Nephron (organoid): Measurements from ENCODE around the gene ANKRD39.

Experiments used
- H3K27ac Mint-ChIP-seq, 3 experiments: 2 replicates each; pipeline ENCODE4 v1.8.0; 2020; ENCODE audit warnings: mixed read lengths in 3 of 3, mild to moderate bottlenecking in 2 of 3, moderate library complexity in 1 of 3
- H3K27me3 Mint-ChIP-seq: 2 replicates; pipeline ENCODE4 v1.8.0; 2021; ENCODE audit warnings: low read depth, mild to moderate bottlenecking, moderate library complexity, mixed read lengths
- H3K36me3 Mint-ChIP-seq: 2 replicates; pipeline ENCODE4 v1.8.0; 2020; ENCODE audit warnings: low read depth, mixed read lengths
- H3K4me1 Mint-ChIP-seq: 2 replicates; pipeline ENCODE4 v1.8.0; 2020; ENCODE audit warnings: mixed read lengths
- H3K4me3 Mint-ChIP-seq, 3 experiments: 2 replicates each; pipeline ENCODE4 v1.8.0; 2020; ENCODE audit warnings: mild to moderate bottlenecking in 3 of 3, mixed read lengths in 3 of 3, moderate library complexity in 2 of 3
- H3K9me3 Mint-ChIP-seq: 2 replicates; pipeline ENCODE4 v1.8.0; 2020; ENCODE audit warnings: mixed read lengths
- CTCF ChIP-seq, 3 experiments: fragments of 200-600 bp; sonication (generic); IDR thresholded peaks; one replicate each; pipeline ENCODE4 v1.5.0; 2021; ENCODE audit warnings: antibody characterized with exemption in 3 of 3; ENCODE audit not compliant: unreplicated experiment in 3 of 3

The ANKRD39 gene

DNA sequence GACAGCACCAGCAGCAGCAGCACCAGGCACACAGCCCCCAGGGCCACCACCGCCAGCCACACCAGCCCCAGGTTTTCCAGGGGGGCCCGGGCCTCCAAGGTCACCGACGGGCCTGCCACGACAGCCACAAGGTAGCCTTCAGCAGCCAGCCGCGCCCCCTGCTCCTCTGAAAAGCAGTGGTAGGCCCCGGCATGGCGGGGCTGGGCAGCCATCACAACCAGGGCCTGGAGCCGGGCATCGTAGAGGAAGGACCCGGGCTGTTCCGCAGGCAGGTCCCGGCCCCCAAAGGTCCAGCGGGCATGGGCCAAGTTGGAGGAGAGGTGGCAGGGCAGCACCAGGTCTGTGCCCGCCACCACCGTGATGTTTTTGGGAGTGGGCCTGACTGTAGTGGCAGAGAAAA lies 3.3 kb upstream of the ANKRD39 start:
- H3K36me3 Mint-ChIP-seq: peaks cover 28% of the 10 kb centered on the region
- peaks cover 35% of the 10 kb centered on the region for H3K4me1 Mint-ChIP-seq
- no peak overlapping the region for H3K27ac Mint-ChIP-seq
- no peak for TF ChIP-seq CTCF (IDR thresholded peaks at IDR 0.05; ENCODE audit: unreplicated experiment in 3 of 3)
- no peaks in the 10 kb centered on the region for H3K9me3 Mint-ChIP-seq
- H3K4me3 Mint-ChIP-seq: no peak overlapping the region
- H3K27me3 Mint-ChIP-seq: peaks cover 6% of the 10 kb centered on the region

DNA sequence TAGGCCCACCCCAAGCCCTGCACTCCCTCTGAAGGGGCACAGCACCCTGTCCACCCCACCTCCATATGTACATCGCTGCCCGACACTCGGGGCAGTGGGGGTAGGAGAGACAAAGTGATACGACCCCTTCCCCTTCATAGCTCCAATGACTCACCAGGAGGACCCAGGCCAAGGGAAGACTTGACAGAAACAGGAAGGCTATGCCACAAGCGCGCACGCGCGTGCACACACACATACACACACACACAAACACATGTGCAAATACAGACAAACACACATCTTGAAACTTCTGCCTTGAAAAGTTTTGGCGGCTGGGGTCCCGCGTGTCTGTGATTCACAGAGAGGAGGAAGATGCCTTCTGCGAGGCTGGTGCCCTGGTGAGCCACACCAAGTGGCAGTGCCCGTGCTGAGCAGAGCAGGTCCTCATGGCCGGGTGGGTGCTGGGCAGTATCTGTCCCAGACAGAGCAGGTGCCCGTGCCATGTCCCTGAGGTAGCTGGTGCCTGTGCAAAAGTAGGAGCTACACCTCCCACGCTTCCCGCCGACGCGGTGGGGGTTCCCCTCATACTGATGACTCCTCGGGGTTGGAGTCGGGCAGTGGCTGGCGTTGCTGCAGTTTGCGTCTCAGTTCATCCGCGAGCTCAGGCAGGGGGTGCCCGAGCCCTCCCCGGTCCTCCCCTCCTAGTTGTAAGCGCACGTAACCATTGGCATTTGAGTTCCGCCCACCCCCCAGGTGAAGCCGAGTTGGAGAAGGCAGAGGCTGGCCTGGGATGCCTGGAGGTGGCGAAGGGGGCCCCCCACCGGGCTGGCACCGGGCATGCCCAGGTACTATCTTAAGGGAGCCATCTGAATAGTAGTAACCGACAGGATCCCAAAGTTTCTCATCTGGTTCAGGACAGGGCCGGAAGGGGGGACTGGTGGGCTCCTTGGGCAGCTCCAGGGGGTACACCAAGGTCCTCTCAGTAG lies 2.5 kb upstream of the ANKRD39 start:
- Mint-ChIP-seq H3K9me3 (no peaks in the 10 kb centered on the region), H3K27me3 (peaks cover 6% of the 10 kb centered on the region), H3K27ac (peak overlapping the region in 2 of 3 experiments; percentile 45 to 64), H3K36me3 (peaks cover 22% of the 10 kb centered on the region), H3K4me1 (peaks cover 30% of the 10 kb centered on the region), H3K4me3 (peak overlapping the region; percentile 15 to 41 (median 31))
- no peak for TF ChIP-seq CTCF (IDR thresholded peaks at IDR 0.05; ENCODE audit: unreplicated experiment in 3 of 3)

- peaks cover 35% of the 10 kb centered on the region for H3K4me1 Mint-ChIP-seq
Observed at GRCh38 chr2:96859681-96860064, 1.9 kb upstream of the ANKRD39 start.

GRCh38 chr2:96859099-96859649 lies 1.4 kb upstream of the ANKRD39 start:
- Mint-ChIP-seq H3K27ac (peak overlapping the region; percentile 64 to 69 (median 68)), H3K4me1 (peaks cover 35% of the 10 kb centered on the region), H3K4me3 (peak overlapping the region; percentile 87 to 92 (median 91)), H3K27me3 (peaks cover 6% of the 10 kb centered on the region), H3K36me3 (peaks cover 22% of the 10 kb centered on the region), H3K9me3 (no peaks in the 10 kb centered on the region)
- no peak for TF ChIP-seq CTCF (IDR thresholded peaks at IDR 0.05; ENCODE audit: unreplicated experiment in 3 of 3)

More at GRCh38 chr2:96859681-96860064, 1.9 kb upstream of the ANKRD39 start:
- Mint-ChIP-seq H3K27me3 (peaks cover 6% of the 10 kb centered on the region), H3K27ac (peak overlapping the region in 2 of 3 experiments; percentile 64 to 69), H3K36me3 (peaks cover 22% of the 10 kb centered on the region), H3K9me3 (no peaks in the 10 kb centered on the region), H3K4me3 (peak overlapping the region; percentile 87 to 92 (median 91))
- TF ChIP-seq CTCF (IDR thresholded peaks at IDR 0.05; ENCODE audit: unreplicated experiment in 3 of 3): no peak

DNA sequence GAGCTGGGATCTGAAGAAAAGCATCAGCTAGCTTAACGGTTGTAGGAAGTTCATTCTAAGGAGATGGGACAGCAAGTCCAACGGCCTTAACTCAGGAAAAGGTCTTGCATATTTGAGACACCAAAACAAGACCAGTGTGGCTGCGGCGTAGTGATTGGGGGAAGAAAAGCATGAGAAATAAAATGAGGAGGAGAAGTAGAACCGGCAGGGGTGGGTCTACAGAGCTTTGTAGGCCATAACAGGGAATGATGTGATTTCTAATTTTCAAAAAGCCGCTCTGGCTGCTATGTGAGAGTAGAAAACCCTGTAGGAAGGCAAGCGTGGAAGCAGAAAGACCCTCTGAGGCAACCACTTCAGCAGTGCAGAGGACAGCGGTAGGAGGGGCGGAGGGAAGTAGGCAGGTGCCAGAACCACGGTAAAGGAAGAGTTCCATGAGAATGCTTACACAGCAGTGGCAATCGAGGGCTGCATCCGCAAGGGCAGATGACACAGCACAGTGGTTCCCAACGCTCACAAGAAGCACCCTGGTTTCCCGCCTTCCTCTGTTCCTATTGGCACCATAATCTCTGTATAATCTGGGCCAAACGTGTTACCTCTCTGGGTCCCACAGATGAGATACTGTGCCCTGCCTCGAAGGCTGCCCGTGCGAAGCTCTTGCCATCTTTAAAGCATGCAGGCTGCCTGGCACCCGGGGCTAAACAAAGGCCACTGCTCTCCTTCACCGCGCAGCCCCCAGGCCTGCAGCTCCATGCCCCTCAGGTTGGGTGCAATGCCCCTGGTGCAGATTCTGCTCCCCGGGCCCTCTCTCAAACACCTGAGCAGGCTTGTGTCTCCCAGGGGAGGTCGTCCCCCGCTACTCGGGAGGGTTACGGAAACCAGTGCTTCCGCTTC lies 795 bp downstream of the ANKRD39 start:
- Mint-ChIP-seq H3K27me3 (peaks cover 6% of the 10 kb centered on the region), H3K4me1 (peaks cover 30% of the 10 kb centered on the region), H3K4me3 (peak overlapping the region; percentile 90 to 92 (median 91)), H3K36me3 (peaks cover 24% of the 10 kb centered on the region), H3K27ac (peak overlapping the region; percentile 28 to 68 (median 66)), H3K9me3 (no peaks in the 10 kb centered on the region)
- no peak for TF ChIP-seq CTCF (IDR thresholded peaks at IDR 0.05; ENCODE audit: unreplicated experiment in 3 of 3)
